Measurements from ENCODE around the gene KBTBD12.
"Not testable (repeated sequence)": the region's sequence is repeated elsewhere in the genome, so short reads cannot be mapped to it uniquely, and the experiment has no call there.

Gene KBTBD12

DNA sequence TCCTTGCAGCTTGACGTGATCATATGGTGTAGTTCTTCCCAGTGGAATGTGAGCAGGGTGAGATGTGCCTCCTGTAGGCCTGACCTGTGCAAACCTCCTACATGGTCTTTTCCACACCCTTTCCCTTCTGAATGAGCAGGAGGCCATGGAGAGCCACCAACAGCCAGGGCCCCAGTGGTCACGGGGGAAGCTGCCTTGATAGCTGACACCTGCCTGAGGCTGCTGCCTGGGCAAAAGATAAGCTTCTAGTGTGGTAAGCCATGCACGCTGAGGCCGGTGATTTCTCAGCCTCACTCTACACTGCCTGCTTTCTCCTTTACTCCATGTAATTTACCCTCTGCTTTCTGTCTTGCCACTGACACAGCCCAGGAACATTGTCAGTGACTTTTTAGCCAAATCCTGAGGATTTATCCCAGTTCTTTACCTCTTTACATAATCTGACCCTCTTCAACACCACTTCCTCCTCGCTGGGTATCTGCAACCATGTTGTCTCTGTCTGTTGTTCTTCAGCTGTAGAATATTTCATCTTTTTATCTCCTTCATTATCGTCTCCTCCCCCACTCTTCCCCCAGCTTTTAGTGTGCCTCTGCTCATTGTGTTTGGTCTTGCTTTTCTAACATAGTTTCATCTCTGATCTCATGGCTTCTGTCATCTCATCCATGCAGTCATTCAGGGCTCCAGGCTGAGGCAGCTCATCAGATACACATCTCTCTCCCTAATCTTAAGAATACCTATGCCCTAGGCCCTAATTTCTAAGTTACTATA, 11.2 kb upstream of the KBTBD12 start:
- DNase-seq = no peak

DNA sequence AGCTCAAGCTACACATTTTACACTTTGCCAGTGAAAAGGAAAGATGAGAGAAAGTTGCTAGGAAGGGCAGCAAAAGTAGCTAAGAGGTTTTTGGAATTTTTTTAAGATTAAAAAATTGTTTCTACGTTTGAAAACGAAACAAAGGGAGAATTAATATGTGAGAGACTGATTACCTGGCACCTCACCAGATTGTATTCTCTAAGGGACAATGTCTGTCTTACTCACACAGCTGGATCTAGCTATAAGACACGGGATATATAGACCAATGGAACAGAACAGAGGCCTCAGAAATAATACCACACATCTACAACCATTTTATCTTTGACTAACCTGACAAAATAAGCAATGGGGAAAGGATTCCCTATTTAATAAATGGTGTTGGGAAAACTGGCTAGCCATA, 9.5 kb upstream of the KBTBD12 start:
- no peak for DNase-seq

DNA sequence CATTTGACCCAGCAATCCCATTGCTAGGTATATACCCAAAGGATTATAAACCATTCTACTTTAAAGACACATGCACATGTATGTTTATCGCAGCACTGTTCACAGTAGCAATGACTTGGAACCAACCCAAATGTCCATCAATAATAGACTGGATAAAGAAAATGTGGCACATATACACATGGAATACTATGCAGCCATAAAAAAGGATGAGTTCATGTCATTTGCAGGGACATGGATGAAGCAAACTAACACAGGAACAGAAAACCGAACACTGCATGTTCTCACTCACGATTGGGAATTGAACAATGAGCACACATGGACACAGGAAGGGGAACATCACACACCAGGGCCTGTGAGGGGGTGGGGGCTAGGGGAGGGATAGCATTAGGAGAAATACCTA, 8.4 kb upstream of the KBTBD12 start:
- DNase-seq = not testable (repeated sequence)

DNA sequence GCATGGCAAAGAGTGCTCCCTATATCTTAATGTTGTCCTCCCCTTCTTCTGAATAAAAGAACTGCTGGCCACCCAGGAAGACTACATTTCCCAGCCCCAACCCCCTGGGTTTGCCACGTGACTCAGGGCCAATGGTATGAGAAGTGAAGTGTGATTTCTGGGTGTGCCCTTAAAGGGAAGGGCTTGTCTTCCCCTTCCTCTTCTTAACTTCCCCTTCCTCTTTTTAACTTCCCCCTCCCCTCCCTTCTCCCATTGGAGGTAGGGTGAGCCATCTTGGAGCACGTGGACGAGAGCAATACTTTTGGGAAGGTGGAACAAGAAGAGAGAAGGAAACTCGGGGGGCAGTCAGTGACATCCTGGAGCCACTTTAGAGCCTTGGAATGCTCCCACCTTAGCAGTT, 6.8 kb upstream of the KBTBD12 start:
- DNase-seq = peak; percentile 77 to 78

DNA sequence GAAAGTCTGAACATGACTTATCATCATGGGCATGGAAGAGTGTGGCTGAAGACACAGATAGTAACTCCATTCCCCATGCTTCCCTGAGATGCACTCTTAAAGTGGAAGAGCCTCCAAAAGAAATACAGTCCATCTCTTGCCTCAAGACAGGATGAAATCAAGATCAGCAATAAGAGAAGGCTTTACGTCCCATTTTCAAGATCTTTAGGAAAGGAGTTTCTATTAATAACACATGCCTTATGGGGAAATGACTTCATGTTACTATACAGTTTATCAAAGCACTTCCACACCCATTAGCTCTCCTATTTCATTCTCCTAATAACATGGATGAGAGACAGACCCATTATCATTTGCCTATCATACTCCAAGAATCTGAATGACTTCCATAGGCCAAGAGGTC, 6.1 kb upstream of the KBTBD12 start:
- DNase-seq = peak; percentile 51 to 71

DNA sequence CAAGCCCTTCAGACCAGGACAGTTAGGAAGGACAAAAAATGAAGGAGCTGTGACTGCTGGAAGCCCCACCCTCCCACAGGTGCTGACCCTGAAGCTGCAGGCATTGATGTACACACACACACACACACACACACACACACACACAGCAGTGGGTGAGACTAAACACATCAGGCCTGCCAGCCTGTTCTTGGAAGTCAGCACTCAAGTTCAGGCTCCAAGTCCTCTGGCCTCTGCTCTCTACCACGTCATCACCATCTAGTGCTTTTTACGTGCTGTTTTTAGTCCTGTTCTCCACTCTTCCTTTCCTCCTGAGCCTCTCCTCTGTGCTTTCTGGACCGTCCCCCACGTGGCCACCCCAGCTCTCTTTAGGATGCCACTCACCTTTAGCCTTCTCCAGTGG, 5.4 kb upstream of the KBTBD12 start:
- DNase-seq = no peak

DNA sequence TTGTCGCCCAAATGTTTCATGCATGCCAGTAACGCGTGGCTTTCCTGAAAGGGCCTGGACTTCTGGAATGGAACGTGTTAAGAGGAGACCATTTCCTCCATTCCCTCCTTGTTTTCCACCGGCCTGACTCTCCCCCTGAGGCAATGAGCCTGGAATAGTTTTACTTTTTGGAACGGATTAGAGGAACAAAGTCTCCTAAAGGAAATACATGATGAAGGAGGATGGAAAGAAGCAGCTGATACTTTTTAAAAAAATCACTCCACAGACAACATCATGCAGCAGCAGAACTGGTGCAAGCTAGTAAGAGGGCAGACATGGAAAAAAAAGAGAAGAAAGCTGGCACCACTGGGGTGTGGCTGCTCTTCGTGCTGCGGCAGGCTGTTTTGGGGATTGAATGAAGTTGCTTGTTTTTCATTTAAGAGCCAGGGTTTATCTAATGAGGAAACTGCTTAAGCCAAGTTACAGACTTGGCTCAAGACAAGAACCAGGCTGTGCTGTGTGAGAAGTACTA, 3.6 kb upstream of the KBTBD12 start:
- peak in 1 of 2 donors; percentile 12 for DNase-seq

DNA sequence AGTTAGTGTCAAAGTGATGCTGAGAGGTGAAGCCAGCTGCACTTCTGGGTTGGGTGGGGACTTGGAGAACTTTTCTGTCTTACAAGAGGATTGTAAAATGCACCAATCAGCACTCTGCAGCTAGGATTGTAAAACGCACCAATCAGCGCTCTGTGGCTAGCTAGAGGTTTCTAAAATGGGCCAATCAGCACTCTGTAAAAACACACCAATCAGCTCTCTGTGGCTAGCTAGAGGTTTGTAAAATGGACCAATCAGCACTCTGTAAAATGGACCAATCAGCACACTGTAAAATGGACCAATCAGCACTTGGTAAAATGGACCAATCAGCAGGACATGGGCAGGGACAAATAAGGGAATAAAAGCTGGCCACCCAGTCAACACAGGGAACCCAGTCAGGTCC, 1.2 kb upstream of the KBTBD12 start:
- DNase-seq = not testable (repeated sequence)

DNA sequence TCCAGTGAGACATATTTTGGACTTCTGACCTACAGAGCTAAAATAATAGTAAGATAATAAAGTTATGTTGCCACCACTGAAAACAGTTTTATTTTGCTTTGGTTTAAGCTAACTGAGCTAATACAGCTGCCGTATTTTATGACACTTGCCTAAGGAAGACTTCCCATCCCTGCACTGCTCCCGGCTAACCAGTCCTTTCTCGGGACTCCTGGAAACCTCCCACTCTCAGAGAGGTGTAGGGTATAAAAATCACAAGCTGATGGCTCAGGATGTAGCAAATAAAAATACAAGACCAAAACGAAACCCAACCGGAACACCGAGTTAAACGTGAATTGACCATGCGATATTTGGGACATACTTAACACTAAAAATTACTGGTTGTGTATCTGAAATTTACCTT, 448 bp upstream of the KBTBD12 start:
- DNase-seq = no peak

DNA sequence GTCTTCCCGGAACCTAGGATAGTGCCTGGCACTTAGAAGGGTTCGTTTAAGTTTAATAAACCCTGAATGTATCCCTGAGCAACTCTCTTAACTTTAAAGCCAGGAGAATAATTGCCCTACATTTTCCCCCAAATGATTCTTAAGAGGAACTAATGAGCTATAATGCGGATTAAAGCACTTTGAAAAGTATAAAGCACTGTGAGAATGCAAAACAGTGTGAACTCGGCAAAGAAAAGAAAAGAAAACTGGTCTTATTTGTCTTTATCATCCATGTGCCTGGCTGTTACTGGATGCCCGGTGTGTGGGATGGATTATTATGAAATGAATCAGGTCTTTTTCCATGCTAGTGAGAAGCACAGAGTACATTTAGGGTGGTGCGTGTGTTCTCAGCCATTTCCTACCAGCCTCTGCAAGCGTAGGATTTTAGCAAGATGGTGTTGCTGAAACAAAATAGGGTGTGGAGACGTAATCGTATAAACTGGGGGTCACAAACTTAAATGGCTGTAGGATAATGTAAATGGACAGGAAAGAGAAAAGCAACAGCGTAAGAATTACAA, 983 bp downstream of the KBTBD12 start:
- no peak for DNase-seq

DNA sequence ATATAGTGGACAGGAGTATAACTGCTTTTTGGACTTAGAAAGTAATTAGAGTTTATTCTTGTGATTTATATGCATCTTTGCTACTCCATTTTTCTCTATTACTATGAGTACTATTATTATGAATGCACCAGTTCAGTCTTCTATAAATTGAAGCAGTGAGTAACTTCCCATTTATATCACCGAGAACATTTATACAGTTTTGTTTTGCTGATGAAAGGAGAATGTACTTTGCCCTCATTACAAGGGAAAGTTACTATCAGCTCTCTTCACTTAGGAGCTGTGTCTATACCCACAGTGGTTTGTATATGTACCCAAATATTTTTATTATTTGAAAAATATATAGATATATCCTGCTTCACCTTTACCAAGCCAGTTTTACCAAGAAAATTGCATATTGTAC, 5.7 kb downstream of the KBTBD12 start:
- no peak for DNase-seq

DNA sequence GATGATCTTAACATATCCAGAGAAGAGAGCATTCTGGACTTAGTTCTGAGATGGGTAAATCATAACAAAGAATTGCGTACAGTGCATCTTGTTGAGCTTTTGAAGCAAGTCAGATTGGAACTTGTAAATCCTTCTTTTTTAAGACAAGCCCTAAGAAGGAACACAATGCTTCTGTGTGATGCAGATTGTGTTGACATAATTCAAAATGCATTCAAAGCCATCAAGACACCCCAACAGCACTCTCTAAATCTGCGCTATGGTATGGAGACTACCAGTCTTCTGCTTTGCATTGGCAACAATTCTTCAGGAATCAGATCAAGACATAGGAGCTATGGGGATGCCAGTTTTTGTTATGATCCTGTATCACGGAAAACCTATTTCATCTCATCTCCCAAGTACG, 8.6 kb downstream of the KBTBD12 start:
- DNase-seq = no peak

DNA sequence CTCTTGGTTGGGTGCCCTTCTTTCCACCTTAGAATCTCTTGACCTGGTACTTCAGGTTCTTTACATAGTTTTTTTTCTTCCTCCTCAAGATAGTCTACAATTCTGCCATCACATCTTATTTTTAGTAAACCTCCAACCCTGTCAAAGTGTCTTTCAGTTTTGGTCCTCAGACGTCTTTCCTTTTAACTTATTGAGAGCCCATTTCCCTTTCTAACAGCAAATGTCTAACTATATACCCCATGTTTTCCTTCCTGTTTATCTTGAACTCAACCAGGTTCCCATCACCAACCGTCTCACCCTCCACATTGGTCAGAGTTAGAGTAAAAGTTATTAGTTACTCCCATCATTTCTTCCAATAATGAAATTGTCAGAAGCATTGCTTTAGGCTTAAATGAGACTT, 10.4 kb downstream of the KBTBD12 start:
- no peak for DNase-seq

DNA sequence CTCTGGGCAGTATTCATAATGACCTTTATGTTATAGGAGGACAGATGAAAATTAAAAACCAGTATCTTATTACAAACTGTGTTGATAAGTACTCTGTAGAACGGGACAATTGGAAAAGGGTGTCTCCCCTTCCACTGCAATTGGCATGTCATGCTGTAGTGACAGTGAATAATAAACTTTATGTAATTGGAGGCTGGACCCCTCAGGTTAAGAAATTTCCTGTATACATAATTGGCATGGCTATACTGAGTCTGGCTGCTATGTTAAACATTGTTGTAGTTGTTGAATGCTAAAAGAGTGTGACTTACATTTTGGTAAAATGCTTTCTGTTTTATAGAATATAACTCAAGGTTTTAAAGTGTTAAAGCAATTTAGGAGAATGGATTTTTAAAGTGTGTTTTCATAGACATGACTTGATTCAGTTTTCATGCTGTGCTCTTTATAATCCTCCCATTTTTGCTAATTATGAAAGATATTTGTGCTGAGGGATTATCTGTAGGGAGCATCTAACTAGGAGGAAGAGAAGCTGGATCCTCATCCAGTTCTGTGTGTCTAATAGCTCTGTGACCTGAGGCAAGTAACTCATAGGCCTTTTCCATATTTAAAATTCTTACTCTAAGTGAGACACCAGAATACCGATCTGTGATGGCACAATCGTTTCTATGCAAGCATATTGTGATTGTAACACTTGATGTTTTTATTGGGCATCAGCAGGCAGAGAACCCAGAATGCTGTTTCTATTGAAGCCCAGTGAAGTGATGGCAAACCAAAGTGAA, 13.0 kb downstream of the KBTBD12 start:
- DNase-seq = no peak

DNA sequence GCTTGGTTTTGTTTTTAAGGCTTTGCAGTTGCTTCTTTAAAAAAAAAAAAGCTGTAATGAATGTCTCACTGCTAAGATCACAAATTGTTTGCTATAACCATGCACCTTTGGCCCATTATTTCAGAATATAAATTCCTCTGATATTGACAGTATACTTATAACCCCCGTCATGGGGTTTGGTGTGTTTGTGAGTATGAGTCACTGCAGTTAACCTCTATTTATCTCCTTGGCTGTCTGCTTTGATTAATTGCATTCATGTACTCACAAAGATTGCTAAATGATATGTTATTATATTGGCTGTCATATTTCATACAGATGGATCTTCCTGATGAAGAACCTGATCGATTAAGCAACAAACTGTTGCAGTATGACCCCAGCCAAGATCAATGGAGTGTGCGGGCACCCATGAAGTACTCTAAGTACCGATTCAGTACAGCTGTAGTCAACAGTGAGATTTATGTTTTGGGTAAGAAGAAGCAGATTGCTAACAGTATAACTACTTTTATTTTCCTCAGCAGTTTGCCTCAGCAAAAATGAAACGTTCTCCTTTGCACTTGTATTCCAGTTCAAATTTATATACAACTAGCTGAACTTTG, 14.9 kb downstream of the KBTBD12 start:
- no peak for DNase-seq

DNA sequence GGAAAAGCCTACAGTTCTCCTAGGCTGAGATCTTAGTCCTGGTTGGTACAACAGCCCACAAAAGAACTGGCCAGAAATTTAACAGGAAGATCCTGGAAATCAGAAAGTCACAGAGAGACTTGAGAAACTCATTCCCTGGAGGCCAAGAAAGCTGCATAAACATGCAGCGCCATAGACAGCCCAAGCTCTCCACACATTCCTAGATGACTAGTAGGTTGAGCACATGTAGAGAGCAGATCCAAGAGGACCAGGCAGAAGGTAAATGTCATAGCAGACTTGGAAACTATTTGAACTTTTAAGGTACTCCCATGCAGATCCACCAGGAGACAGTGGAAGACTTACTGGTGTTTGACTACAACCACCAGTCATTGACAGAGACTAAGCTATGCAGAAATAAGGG, 18.4 kb downstream of the KBTBD12 start:
- no peak for DNase-seq

DNA sequence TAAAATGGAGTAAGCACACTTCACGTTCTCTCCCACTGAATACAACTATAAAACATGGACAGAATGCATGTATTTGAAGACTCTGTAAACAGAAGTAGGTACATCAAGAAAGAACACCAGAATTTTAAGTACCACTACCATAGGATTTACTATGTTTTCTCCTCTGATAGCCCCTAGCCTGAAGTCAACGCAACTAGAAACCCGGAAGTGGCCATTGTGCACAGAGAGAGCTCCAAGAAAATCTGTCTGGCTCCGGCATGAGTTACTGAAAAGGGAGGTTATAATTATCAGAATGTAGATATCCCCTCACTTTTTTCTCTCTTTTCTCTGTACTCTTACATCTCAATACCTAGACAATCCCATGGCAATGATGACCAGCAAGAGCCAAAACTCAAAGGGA, 23.8 kb downstream of the KBTBD12 start:
- DNase-seq = no peak

DNA sequence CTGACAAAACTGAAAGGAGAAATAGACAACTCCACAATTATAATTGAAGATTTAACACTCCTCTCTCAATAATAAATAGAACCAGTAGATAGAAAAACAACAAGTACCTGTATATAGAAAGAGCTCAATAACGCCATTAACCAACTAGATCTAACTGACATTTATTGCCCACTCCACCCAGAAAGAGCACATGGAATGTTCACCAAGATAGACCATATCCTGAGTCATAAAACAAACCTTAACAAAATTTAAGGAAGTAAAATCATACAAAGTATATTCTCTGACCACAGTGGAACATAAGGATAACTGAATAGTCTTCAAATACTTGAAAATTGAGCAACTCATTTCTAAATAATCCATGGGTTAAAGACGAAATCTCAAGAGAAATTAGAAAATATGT, 25.1 kb downstream of the KBTBD12 start:
- no peak for DNase-seq

DNA sequence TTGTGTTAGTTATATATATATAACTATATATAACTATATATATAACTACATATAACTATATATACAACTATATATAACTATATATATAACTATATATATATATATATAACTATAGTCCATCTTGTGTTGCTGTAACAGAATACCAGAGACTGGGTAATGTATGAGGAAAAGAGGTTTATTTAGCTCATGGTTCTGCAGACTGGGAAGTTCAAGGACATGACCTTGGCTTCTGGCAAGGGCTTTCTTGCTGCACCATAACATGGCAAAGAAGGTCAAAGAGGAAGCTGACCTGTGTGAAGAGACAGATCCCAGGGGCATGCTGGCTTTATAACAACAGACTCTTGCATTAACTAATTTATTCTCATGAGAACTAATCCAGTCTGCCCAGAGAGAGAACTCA, 27.6 kb downstream of the KBTBD12 start:
- DNase-seq = no peak

DNA sequence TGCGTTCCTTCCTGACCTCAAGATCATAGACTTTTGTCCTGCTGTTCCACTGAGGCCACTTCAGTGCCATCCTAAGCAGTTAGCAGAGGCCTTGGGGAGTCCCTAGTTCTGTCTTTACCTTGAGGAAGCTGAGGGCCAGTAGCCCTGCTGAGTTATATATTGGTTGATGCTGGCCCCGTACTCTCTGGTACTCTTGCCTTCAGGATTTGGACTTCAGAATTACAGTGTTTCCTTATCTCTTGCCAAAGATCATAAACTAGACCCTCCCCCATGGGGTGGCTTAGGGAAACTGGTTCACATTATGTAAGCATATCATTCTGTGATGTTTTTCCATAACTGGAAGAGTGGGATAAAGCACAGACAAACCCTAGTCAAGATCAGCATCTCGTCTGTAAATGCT, 33.2 kb downstream of the KBTBD12 start:
- DNase-seq = no peak

DNA sequence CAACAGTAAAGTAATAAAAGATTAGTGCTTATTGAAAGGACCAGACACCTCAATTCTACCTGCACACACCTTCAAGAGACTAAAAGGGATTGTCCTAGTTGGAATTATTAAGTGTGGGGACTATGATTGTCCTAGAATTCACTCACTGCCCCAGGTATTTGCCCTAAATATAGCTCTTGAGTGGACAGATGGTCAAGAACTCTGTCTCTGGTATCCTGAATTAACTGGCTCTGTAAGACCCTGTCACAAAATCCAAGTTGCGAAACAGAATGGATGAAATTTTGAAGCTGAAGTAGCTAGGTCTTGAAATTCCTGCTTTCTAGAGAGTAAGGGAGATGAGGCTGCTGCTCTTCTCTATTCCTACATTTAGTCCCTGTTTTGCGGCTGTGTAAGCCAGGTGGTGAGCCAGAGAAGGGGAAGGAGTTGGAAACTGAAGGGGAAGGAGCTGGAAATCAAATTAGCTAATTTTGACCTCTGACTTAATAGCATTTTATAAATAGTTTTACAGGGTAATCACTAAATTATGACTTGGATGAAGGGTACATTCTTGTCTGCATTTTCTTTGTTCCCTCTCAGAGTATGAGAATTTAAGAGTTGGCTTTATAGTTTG, 34.5 kb downstream of the KBTBD12 start:
- DNase-seq = no peak

DNA sequence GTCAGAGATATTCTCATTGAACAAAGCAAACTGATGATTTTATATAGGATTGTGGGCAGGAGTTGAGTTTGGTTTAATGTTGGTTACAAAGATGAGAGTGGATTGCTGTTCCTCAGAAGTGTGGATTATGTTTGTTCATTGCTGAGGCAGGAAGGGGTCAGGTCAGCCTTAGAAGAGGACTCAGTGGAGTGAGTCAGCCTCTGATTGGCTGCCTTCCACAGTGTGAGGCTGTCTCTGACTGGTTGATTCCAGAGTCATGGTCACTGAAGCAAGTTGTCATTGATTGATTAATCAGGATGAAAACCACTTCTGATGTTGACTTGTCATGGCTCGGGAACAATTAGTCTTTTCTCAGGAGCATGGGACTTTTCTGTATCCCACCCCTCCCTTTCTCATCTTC, 36.2 kb downstream of the KBTBD12 start:
- DNase-seq = no peak

All from inflammatory macrophage treated with lipopolysaccharide for 1 hour (primary cell).